GM10266 (cell line): ENCODE measurements around the gene KIT.

Experiments
- DNase-seq: peaks from one replicate; pipeline ENCODE4 v3.0.0; 2012; ENCODE audit errors: extremely low spot score
- TF ChIP-seq, protein P1 (sequence below): IDR thresholded peaks from 2 replicates; pipeline ENCODE4 v1.5.1; 2012; ENCODE audit warnings: mild to moderate bottlenecking, low read depth; ENCODE audit not compliant: control insufficient read depth, insufficient read depth; ENCODE audit errors: missing control alignments

KIT gene

DNA sequence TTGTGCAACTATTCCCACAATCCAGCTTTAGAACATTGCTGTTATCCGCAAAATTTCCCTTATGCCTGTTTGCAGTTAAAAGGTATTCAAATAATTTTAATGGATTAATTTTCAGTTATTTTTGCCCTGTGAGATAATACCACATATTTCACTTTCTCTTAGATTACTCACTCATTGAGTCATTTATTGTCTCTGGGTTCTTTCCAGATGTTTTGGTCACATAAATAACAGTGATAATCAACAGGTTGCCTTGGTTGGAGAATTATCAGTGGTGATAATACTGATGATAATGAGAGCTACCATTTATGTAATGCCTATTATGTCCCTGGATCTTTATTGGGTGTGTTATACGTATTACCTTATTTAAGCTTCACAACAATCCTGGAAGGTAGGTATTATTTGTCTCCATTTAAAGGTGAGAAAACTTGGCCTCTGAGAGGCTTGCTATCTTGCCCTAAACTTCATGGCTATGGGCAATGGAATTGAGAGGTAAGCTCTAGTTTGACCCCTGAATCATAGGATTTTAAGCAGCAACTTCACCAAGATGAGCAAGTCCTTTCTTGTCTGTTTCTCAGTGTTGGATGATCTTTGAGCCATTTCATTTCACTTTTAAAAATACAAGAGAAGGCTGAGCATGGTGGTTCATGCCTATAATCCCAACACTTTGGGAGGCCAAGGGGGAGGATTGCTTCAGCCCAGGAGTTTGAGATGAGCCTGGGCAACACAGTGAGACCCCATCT, 87.4 kb downstream of the KIT start:
- no peak for DNase-seq
- TF ChIP-seq, protein P1, sequence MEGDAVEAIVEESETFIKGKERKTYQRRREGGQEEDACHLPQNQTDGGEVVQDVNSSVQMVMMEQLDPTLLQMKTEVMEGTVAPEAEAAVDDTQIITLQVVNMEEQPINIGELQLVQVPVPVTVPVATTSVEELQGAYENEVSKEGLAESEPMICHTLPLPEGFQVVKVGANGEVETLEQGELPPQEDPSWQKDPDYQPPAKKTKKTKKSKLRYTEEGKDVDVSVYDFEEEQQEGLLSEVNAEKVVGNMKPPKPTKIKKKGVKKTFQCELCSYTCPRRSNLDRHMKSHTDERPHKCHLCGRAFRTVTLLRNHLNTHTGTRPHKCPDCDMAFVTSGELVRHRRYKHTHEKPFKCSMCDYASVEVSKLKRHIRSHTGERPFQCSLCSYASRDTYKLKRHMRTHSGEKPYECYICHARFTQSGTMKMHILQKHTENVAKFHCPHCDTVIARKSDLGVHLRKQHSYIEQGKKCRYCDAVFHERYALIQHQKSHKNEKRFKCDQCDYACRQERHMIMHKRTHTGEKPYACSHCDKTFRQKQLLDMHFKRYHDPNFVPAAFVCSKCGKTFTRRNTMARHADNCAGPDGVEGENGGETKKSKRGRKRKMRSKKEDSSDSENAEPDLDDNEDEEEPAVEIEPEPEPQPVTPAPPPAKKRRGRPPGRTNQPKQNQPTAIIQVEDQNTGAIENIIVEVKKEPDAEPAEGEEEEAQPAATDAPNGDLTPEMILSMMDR: no peak

DNA sequence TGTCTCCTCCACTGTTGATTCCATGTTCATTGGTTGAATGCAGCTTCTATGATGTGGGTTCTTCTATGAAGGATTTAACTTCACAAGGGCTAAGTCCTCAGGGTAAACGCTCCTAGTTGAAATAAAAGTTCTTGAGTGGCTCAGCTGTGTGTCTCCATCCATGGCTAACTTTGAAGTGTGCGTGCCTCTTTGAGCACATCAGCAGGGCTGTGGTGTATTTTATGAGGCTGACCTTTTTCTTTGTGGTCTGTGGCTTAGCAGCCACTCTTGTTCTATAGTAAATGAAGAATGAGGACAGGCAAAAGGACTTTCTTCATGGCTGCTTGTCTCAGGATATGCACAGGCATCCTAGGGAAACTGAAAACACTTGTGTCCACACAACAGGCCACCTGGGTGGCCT, 88.5 kb downstream of the KIT start:
- TF ChIP-seq, protein P1: no peak
- no peak for DNase-seq

DNA sequence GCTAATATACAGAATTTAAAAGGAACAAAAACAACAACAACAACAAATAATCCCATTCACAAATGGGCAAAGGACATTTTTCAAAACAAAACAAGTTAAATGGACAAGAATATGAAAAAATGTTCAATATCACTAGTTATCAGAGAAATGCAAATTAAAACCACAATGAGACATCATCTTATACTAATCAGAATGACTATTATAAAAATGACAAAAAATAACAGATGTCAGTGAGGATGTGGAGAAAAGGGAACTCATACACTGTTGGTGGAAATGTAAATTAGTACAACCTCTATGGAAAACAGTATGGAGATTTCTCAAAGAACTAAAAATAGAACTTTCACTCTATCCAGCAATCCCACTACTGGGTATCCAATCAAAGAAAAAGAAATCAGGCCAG, 92.6 kb downstream of the KIT start:
- TF ChIP-seq, protein P1: no peak
- no peak for DNase-seq

DNA sequence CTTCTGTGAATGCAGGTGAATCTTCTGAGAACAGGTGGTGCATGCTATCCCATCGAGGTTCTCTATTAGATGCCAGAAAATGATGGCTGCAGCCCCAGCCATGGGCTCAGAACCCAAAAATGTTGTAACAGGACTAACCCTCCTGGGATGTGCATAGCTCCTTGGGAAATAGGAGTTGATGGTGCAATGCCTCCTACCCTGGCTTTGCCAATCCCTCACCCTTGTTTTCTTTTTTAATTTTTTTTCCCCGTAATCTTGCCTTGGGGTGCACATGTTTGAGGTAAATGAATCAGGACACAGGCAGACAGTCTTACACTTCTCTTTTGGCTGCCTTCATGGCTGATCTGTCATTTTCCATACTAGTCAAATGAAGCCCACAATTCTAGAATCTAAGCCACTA, 96.6 kb downstream of the KIT start:
- DNase-seq: no peak

DNA sequence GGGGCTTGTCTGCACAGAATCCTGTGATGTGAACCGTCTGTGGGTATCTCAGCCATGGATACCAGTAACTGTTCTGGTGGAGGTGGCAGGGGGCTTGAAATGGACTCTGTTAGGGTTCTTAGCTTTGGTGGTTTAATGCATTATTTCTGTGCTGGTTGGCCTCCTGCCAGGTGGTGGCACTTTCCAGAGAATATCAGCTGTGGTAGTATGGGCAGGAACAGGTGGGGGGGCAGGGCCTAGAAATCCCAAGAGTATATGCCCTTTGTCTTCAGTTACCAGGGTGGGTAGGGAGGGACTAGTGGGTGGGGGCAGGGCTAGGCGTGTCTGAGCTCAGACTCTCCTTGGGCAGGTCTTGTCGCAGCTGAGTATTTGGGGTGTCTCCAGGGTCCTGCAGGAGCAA, 106.7 kb downstream of the KIT start:
- TF ChIP-seq, protein P1: no peak
- no peak for DNase-seq

More for the DNA sequence above, 96.6 kb downstream of the KIT start:
- TF ChIP-seq, protein P1: no peak

DNA sequence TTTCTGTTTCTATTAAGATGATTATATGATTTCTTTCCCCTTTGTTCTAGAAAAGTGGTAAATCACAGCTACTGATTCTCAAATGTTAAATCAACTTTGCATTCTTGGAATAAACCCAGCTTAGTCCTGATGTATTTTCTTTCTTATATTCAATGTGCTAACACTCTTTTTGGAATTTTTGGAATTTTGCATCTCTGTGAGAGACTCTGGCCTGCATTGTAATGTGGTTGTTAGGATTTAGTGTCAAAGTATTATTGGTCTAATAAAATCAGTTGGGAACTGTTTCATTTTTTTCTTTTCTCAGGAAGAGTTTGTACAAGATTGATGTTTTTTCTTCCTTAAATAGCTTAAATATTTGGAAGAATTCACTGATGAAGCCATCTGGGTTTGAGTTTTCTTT, 109.6 kb downstream of the KIT start:
- TF ChIP-seq, protein P1: no peak
- no peak for DNase-seq

DNA sequence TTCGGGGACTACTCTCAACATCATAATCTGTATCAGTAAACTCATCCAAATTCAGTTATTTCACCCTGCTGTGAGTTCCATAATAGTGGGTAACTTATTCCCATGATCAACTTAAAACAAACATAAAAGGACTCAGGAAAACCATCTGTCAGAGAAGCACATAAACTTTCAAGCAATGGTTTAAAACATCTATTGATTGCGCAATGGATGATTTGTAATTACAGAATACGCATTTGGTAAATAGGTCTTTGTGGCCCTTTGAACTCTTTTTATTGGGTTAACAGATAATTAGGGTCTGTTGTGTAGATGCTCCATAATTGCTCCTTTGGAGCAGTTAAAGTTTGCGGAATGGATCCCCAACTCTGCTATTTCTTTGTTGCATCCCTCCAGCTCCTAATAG, 115.3 kb downstream of the KIT start:
- DNase-seq: no peak
- TF ChIP-seq, protein P1: no peak
